Measurements from ENCODE around the gene PEAR1. TPM values are rescaled to one million over a fixed set of nuclear protein-coding genes. Genes with fewer than 3 reads are reported as not detected.

PEAR1 gene
- total and polyA plus RNA-seq, 2 donors (not counting 1 experiment from before 2014, with no cell fraction given) = 0.03 TPM; not detected in 1

DNA sequence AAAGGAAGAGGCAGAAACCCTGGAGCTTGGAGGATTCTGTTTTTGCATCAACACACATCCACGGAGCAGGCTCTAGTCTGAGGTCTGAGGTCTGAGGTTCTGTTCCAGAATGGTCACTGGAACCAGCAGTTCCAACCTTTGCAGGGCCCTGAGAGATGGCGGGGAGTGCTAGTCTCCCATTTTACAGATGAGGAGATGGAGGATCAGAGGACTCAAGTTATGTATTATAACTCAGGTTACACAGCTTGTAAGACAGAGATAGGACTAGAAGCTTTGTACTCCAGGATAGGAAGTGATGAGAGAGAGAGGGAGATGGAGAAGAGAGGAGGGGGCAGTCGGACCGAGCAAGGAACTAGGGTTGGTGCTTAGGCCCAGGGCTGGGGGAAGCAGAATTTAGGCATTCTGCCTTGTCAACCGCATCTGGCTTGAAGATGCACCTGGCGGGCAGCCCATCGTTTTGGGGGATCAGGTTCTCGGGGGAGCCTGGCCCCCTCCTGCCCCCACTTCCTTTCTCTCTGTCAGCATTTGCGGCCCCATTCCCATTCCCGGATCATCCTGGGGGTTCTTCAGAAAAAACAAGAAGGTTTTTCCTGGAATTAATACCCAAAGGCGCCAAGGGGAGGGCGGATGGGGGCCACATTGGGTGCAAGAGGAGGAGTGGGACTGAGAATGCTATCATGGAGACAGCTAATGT is 5.6 kb downstream of the PEAR1 start:
- H3K27ac Mint-ChIP-seq = no peak overlapping the region
- intact Hi-C loops (cut with micrococcal nuclease) = no loop called here
- Histone ChIP-seq H3K9me3 (ENCODE audit: control extremely low read depth in 1 of 3, control insufficient read depth in 2 of 3, insufficient read depth in 1 of 3, low read length in 2 of 3) (no peaks in the 10 kb centered on the region), H2AFZ (ENCODE audit: insufficient read depth, low read depth, low read length, poor library complexity, severe bottlenecking) (no peak overlapping the region), H3K4me2 (replicated peaks; ENCODE audit: low read depth, low read length, poor library complexity, severe bottlenecking) (no peak overlapping the region), H4K20me1 (ENCODE audit: control insufficient read depth, insufficient read depth, low read length, poor library complexity, severe bottlenecking) (no peaks in the 10 kb centered on the region), H3K27ac (ENCODE audit: low read length in 2 of 2) (no peak overlapping the region), H3K27me3 (replicated peaks in 1 of 4; ENCODE audit: control extremely low read depth in 1 of 4, control insufficient read depth in 3 of 4, insufficient read depth in 4 of 4, low read length in 3 of 4) (peaks cover 0 to 42% (median 6%) of the 10 kb centered on the region in 4 experiments), H3K79me2 (ENCODE audit: control insufficient read depth, insufficient read depth, low read length) (no peaks in the 10 kb centered on the region), H3K4me3 (ENCODE audit: control extremely low read depth in 1 of 5, extremely low read depth in 1 of 5, insufficient read depth in 1 of 5, low read depth in 2 of 5, low read length in 4 of 5) (no peak overlapping the region), H3K9ac (ENCODE audit: low read length) (no peak overlapping the region), H3K4me1 (ENCODE audit: control insufficient read depth in 2 of 2, insufficient read depth in 2 of 2, low read length in 2 of 2) (no peaks in the 10 kb centered on the region), H3K36me3 (replicated peaks in 1 of 2; ENCODE audit: control extremely low read depth in 1 of 2, control insufficient read depth in 1 of 2, extremely low read depth in 1 of 2, insufficient read depth in 2 of 2, low read length in 1 of 2) (no peaks in the 10 kb centered on the region)
- peaks cover 54% of the 10 kb centered on the region for H3K27me3 Mint-ChIP-seq
- H3K4me1 Mint-ChIP-seq = peaks cover under 1% of the 10 kb centered on the region
- CTCF ChIA-PET = interaction anchor here (0.5 to 1.2 kb wide), 2 partner anchors 9 to 24 kb away, joined by 3 read pairs; no protein-coding TSS in a partner anchor
- ATAC-seq (ENCODE audit: low read depth) = no peak
- no peak overlapping the region for H3K4me3 Mint-ChIP-seq
- 85% methylated on average over 10 of the region's 12 CpGs for WGBS (ENCODE audit: insufficient coverage)
- no peak for TF ChIP-seq EZH2 (IDR thresholded peaks at IDR 0.05; ENCODE audit: borderline replicate concordance, insufficient read depth, low read depth, low read length, poor library complexity, severe bottlenecking)
- TF ChIP-seq, protein P1, sequence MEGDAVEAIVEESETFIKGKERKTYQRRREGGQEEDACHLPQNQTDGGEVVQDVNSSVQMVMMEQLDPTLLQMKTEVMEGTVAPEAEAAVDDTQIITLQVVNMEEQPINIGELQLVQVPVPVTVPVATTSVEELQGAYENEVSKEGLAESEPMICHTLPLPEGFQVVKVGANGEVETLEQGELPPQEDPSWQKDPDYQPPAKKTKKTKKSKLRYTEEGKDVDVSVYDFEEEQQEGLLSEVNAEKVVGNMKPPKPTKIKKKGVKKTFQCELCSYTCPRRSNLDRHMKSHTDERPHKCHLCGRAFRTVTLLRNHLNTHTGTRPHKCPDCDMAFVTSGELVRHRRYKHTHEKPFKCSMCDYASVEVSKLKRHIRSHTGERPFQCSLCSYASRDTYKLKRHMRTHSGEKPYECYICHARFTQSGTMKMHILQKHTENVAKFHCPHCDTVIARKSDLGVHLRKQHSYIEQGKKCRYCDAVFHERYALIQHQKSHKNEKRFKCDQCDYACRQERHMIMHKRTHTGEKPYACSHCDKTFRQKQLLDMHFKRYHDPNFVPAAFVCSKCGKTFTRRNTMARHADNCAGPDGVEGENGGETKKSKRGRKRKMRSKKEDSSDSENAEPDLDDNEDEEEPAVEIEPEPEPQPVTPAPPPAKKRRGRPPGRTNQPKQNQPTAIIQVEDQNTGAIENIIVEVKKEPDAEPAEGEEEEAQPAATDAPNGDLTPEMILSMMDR (IDR thresholded peaks at IDR 0.05) = no peak
- no peaks in the 10 kb centered on the region for H3K9me3 Mint-ChIP-seq (ENCODE audit: insufficient read depth)
- no peak for DNase-seq
- POLR2A ChIA-PET = no interaction called here

DNA sequence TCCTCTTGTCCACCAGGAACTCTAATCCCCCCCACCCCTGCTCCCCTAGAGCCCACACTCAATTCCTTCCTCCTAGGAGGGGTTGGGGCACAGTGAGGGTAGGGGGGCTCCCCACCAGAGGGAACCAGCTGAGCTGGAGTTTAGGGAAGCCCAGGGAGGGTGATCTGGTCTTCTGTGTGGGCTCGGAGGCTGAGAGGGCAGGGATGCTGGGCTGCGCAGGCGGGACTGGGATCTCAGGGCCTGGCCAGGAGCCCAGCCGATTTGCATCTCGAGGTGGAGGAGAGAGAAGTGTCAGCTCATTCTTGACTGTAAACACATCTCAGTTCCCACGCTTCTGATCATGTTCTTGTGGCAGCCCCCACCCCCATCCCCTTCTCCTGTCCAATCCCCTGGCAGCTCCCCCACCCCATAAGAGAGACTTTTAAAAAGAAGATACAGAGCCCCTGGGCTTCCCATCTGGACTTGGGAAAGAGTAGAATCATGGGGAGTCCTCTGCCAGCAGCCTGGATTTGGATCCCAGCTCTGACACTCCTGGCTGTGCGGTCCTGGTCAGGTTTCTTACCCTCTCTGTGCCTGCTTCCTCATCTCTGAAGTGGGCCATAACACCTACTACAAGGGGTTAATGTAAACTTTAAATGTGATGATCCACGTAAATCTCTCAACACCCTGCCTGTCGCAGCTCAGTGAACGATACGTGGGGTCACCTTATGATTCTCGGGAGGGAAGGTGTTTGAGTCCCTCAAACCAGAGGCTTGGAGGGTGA is 6.6 kb downstream of the PEAR1 start:
- ChIA-PET CTCF (interaction anchor here (1.3 kb wide), 1 partner anchor 11 kb away, joined by 3 read pairs; no protein-coding TSS in a partner anchor), POLR2A (no interaction called here)
- Histone ChIP-seq H3K4me2 (replicated peaks; ENCODE audit: low read depth, low read length, poor library complexity, severe bottlenecking) (no peak overlapping the region), H4K20me1 (ENCODE audit: control insufficient read depth, insufficient read depth, low read length, poor library complexity, severe bottlenecking) (no peaks in the 10 kb centered on the region), H3K27me3 (replicated peaks in 1 of 4; ENCODE audit: control extremely low read depth in 1 of 4, control insufficient read depth in 3 of 4, insufficient read depth in 4 of 4, low read length in 3 of 4) (peaks cover 0 to 35% (median 1%) of the 10 kb centered on the region in 4 experiments), H3K9me3 (ENCODE audit: control extremely low read depth in 1 of 3, control insufficient read depth in 2 of 3, insufficient read depth in 1 of 3, low read length in 2 of 3) (no peaks in the 10 kb centered on the region), H3K4me1 (ENCODE audit: control insufficient read depth in 2 of 2, insufficient read depth in 2 of 2, low read length in 2 of 2) (no peaks in the 10 kb centered on the region), H3K36me3 (replicated peaks in 1 of 2; ENCODE audit: control extremely low read depth in 1 of 2, control insufficient read depth in 1 of 2, extremely low read depth in 1 of 2, insufficient read depth in 2 of 2, low read length in 1 of 2) (no peaks in the 10 kb centered on the region), H3K4me3 (ENCODE audit: control extremely low read depth in 1 of 5, extremely low read depth in 1 of 5, insufficient read depth in 1 of 5, low read depth in 2 of 5, low read length in 4 of 5) (no peak overlapping the region), H3K9ac (ENCODE audit: low read length) (no peak overlapping the region), H2AFZ (ENCODE audit: insufficient read depth, low read depth, low read length, poor library complexity, severe bottlenecking) (no peak overlapping the region), H3K27ac (ENCODE audit: low read length in 2 of 2) (no peak overlapping the region), H3K79me2 (ENCODE audit: control insufficient read depth, insufficient read depth, low read length) (no peaks in the 10 kb centered on the region)
- 87% methylated on average over 8 of the region's 12 CpGs for WGBS (ENCODE audit: insufficient coverage)
- H3K27me3 Mint-ChIP-seq = peaks cover 47% of the 10 kb centered on the region
- no peak for TF ChIP-seq EZH2 (IDR thresholded peaks at IDR 0.05; ENCODE audit: borderline replicate concordance, insufficient read depth, low read depth, low read length, poor library complexity, severe bottlenecking)
- TF ChIP-seq, protein P1 (IDR thresholded peaks at IDR 0.05) = no peak
- H3K4me3 Mint-ChIP-seq = no peak overlapping the region
- DNase-seq (no peak), ATAC-seq (ENCODE audit: low read depth) (no peak)
- intact Hi-C loops (cut with micrococcal nuclease) = no loop called here
- no peaks in the 10 kb centered on the region for H3K4me1 Mint-ChIP-seq
- H3K9me3 Mint-ChIP-seq (ENCODE audit: insufficient read depth) = no peaks in the 10 kb centered on the region
- no peak overlapping the region for H3K27ac Mint-ChIP-seq

Data from B cell (primary cell).